GM18526 (cell line): ENCODE measurements around the gene MED25.

Source experiments
- POLR2A ChIP-seq: IDR thresholded peaks from 3 replicates; pipeline ENCODE4 v1.6.1; 2011; ENCODE audit not compliant: insufficient read length; ENCODE audit errors: extremely low read depth

Gene MED25

GRCh38 chr19:49790866-49791265, 27.2 kb upstream of the MED25 start:
- TF ChIP-seq POLR2A: no peak

GRCh38 chr19:49791776-49792445, 26.2 kb upstream of the MED25 start:
- no peak for TF ChIP-seq POLR2A

GRCh38 chr19:49792829-49793560, 25.1 kb upstream of the MED25 start:
- TF ChIP-seq POLR2A: no peak

- TF ChIP-seq POLR2A: no peak
These were observed 24.6 kb upstream of the MED25 start for GRCh38 chr19:49793561-49793840.

- no peak for TF ChIP-seq POLR2A
These were observed 22.5 kb upstream of the MED25 start for GRCh38 chr19:49795615-49796014.

GRCh38 chr19:49798574-49798973, 19.5 kb upstream of the MED25 start:
- TF ChIP-seq POLR2A: no peak

GRCh38 chr19:49799271-49799797, 18.8 kb upstream of the MED25 start:
- no peak for TF ChIP-seq POLR2A

- no peak for TF ChIP-seq POLR2A
These were observed 18.2 kb upstream of the MED25 start for GRCh38 chr19:49799798-49800376.

GRCh38 chr19:49800771-49801170, 17.3 kb upstream of the MED25 start:
- no peak for TF ChIP-seq POLR2A

GRCh38 chr19:49801401-49801888, 16.6 kb upstream of the MED25 start:
- no peak for TF ChIP-seq POLR2A

GRCh38 chr19:49801966-49802661, 16.0 kb upstream of the MED25 start:
- TF ChIP-seq POLR2A: no peak

GRCh38 chr19:49802836-49803528, 15.1 kb upstream of the MED25 start:
- TF ChIP-seq POLR2A: no peak

GRCh38 chr19:49803529-49803856, 14.6 kb upstream of the MED25 start:
- no peak for TF ChIP-seq POLR2A

- no peak for TF ChIP-seq POLR2A
These were observed 12.1 kb upstream of the MED25 start for GRCh38 chr19:49805822-49806619.
